Cardiac fibroblast (primary cell): ENCODE results near the gene SMG6.

Experiments
- DNase-seq, 2 donors: peaks; one replicate each; pipeline versions ENCODE4 v3.0.0 to v3.0.0-alpha.2; 2010; ENCODE audit warnings: low read depth in 2 of 2
- H3K4me3 ChIP-seq, 2 donors: replicated peaks in 1 of 2; 1 replicate in 1 of 2; 2 replicates in 1 of 2; pipeline ENCODE4 v1.5.1; 2011; ENCODE audit warnings: low read depth in 2 of 2, low read length in 2 of 2, mild to moderate bottlenecking in 2 of 2, moderate library complexity in 1 of 2
- CTCF ChIP-seq: IDR thresholded peaks from one replicate; pipeline ENCODE4 v1.5.1; 2011; ENCODE audit warnings: low read depth, mild to moderate bottlenecking, low read length, inconsistent platforms

Gene SMG6

GRCh38 chr17:2289878-2290478 is 13.6 kb downstream of the SMG6 start:
- H3K4me3 ChIP-seq = no peak overlapping the region
- TF ChIP-seq CTCF = no peak
- peak in 1 of 2 donors; percentile 11 for DNase-seq

- TF ChIP-seq CTCF = no peak
- no peak overlapping the region for H3K4me3 ChIP-seq
Measured at GRCh38 chr17:2283302-2283701, 20.3 kb downstream of the SMG6 start.

GRCh38 chr17:2282297-2282873 is 21.2 kb downstream of the SMG6 start:
- DNase-seq = peak; percentile 87 to 90
- peak; percentile 56 for TF ChIP-seq CTCF
- H3K4me3 ChIP-seq = no peak overlapping the region

More at GRCh38 chr17:2283302-2283701, 20.3 kb downstream of the SMG6 start:
- no peak for DNase-seq

GRCh38 chr17:2279707-2280106 is 23.9 kb downstream of the SMG6 start:
- TF ChIP-seq CTCF = no peak
- H3K4me3 ChIP-seq = no peak overlapping the region
- no peak for DNase-seq

GRCh38 chr17:2277429-2278170 is 26.0 kb downstream of the SMG6 start:
- no peak overlapping the region for H3K4me3 ChIP-seq
- no peak for DNase-seq
- no peak for TF ChIP-seq CTCF

- no peak overlapping the region for H3K4me3 ChIP-seq
- TF ChIP-seq CTCF = no peak
- DNase-seq = no peak
Measured at GRCh38 chr17:2275722-2276121, 27.9 kb downstream of the SMG6 start.
